Panc1 (cell line): ENCODE measurements around the gene MAPK7. TPM values are rescaled to one million over a fixed set of nuclear protein-coding genes. Genes with fewer than 3 reads are reported as not detected.

Experiments
- ATAC-seq: fragments of 200-7000 bp; cut with Tn5 transposase; 2 replicates; pipeline ENCODE4 v1.9.1; 2020; ENCODE audit warnings: mild to moderate bottlenecking, moderate library complexity
- BruUV-seq: library from RNA; stranded (reverse); fragments of 400-500 nt; replicated peaks from 2 replicates; lab custom pipeline; 2021; lab: Mats Ljungman, UMichigan
- CTCF ChIA-PET: fragments of 300-600 bp; sonication (Branson Sonifier 250); formaldehyde crosslinking; loops from one replicate; lab custom pipeline; 2022; ENCODE audit warnings: antibody characterized with exemption; lab: Charles Lee
- POLR2A ChIA-PET: fragments of 300-600 bp; sonication (Branson Sonifier 250); formaldehyde crosslinking; loops from one replicate; lab custom pipeline; 2022; ENCODE audit warnings: antibody characterized with exemption; lab: Charles Lee
- DNase-seq: peaks from one replicate; pipeline ENCODE4 v3.0.0-alpha.2; 2010; ENCODE audit warnings: low read depth, low spot score
- H3K27ac ChIP-seq: 2 replicates; pipeline ENCODE4 v1.5.1; 2011; ENCODE audit warnings: mild to moderate bottlenecking, low read length, inconsistent platforms
- H3K27me3 ChIP-seq: fragments of 200-500 bp; sonication (Bioruptor generic); 2 replicates; pipeline ENCODE4 v1.6.0; 2014; ENCODE audit warnings: low read length, inconsistent platforms; ENCODE audit not compliant: control insufficient read depth, insufficient read depth
- H3K36me3 ChIP-seq: fragments of 200-500 bp; sonication (Bioruptor generic); 2 replicates; pipeline ENCODE4 v1.5.1; 2014; ENCODE audit warnings: inconsistent platforms, mild to moderate bottlenecking, low read length, moderate library complexity; ENCODE audit not compliant: control insufficient read depth, insufficient read depth
- H3K4me1 ChIP-seq: 2 replicates; pipeline ENCODE4 v1.5.1; 2011; ENCODE audit warnings: inconsistent platforms, mild to moderate bottlenecking, low read length, moderate library complexity; ENCODE audit not compliant: control insufficient read depth, insufficient read depth
- H3K4me3 ChIP-seq, 2 experiments: 2 replicates each; pipeline ENCODE4 v1.5.1; 2011 to 2012; ENCODE audit warnings: low read depth in 2 of 2, low read length in 2 of 2, mild to moderate bottlenecking in 2 of 2, inconsistent platforms in 1 of 2, moderate library complexity in 1 of 2
- H3K9me3 ChIP-seq: fragments of 200-500 bp; sonication (Bioruptor generic); 2 replicates; pipeline ENCODE4 v1.5.1; 2014; ENCODE audit warnings: low read depth, mild to moderate bottlenecking, inconsistent platforms, low read length, moderate library complexity; ENCODE audit not compliant: control insufficient read depth, insufficient read depth
- CTCF ChIP-seq: fragments of 450-650 bp; IDR thresholded peaks from 2 replicates; pipeline ENCODE4 v1.5.1; 2017; ENCODE audit warnings: mild to moderate bottlenecking
- POLR2AphosphoS5 ChIP-seq: IDR thresholded peaks from 2 replicates; pipeline ENCODE4 v1.6.1; 2012; ENCODE audit warnings: mild to moderate bottlenecking, low read depth, low read length, moderate library complexity
- SIN3A ChIP-seq: IDR thresholded peaks from 2 replicates; pipeline ENCODE4 v1.6.1; 2012; ENCODE audit warnings: low read depth, mild to moderate bottlenecking, low read length, moderate library complexity, borderline replicate concordance; ENCODE audit not compliant: insufficient read depth
- TCF7L2 ChIP-seq: IDR thresholded peaks from 2 replicates; pipeline ENCODE4 v1.6.1; 2011; ENCODE audit warnings: mild to moderate bottlenecking, low read depth, low read length, inconsistent platforms
- in situ Hi-C: cut with HindIII; loops from 2 replicates; pipeline ENCODE4 v1.10.0; 2016; ENCODE audit warnings: low sequenced_read_pairs, low pct_unique_long_range_greater_than_20kb
- intact Hi-C: fragments of 100-400 bp; cut with micrococcal nuclease; formaldehyde crosslinking; loops from one replicate; pipeline ENCODE4 v1.10.0; 2022; ENCODE audit not compliant: unreplicated experiment
- total RNA-seq: library from RNA; stranded (reverse); gene quantifications from one replicate; pipeline ENCODE4 v1.2.1, GENCODE V29; 2021; ENCODE audit not compliant: unreplicated experiment
- TF ChIP-seq, protein P1 (sequence below), 2 experiments: IDR thresholded peaks; 2 replicates each; pipeline ENCODE4 v1.6.1; 2011 to 2012; ENCODE audit warnings: low read depth in 2 of 2, control low read depth in 1 of 2, low read length in 1 of 2, mild to moderate bottlenecking in 1 of 2, moderate library complexity in 1 of 2; ENCODE audit not compliant: insufficient read depth in 1 of 2

MAPK7 gene
- total RNA-seq, 1 experiment from 2014 or later, result 28.9 TPM

DNA sequence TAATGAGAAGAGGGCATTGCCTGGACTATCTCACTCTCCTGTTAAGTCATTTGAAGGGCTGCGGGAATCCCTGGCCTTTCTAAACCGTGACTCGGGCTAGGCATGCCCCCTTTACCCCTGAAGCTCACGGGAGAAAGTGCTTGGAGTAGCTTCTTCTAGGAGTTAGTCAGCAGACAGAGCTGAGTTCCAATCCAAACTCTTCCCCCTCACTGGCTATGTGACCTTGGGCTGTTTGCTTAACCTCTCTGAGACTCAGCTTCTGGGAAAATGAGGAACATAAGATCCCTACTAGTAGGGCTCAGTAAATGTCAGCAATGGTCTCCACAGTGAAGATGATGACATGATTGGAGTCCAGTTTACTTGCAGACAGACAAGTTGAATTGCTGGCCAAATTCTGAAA lies 10.1 kb upstream of the MAPK7 start:
- in situ Hi-C loops (no loop called here), intact Hi-C loops (no loop called here)
- no peak for TF ChIP-seq TCF7L2
- TF ChIP-seq POLR2AphosphoS5, result no peak
- TF ChIP-seq SIN3A, result no peak
- TF ChIP-seq, protein P1, sequence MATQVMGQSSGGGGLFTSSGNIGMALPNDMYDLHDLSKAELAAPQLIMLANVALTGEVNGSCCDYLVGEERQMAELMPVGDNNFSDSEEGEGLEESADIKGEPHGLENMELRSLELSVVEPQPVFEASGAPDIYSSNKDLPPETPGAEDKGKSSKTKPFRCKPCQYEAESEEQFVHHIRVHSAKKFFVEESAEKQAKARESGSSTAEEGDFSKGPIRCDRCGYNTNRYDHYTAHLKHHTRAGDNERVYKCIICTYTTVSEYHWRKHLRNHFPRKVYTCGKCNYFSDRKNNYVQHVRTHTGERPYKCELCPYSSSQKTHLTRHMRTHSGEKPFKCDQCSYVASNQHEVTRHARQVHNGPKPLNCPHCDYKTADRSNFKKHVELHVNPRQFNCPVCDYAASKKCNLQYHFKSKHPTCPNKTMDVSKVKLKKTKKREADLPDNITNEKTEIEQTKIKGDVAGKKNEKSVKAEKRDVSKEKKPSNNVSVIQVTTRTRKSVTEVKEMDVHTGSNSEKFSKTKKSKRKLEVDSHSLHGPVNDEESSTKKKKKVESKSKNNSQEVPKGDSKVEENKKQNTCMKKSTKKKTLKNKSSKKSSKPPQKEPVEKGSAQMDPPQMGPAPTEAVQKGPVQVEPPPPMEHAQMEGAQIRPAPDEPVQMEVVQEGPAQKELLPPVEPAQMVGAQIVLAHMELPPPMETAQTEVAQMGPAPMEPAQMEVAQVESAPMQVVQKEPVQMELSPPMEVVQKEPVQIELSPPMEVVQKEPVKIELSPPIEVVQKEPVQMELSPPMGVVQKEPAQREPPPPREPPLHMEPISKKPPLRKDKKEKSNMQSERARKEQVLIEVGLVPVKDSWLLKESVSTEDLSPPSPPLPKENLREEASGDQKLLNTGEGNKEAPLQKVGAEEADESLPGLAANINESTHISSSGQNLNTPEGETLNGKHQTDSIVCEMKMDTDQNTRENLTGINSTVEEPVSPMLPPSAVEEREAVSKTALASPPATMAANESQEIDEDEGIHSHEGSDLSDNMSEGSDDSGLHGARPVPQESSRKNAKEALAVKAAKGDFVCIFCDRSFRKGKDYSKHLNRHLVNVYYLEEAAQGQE (IDR thresholded peaks at IDR 0.05; ENCODE audit: insufficient read depth in 1 of 2, low read depth in 2 of 2, low read length in 1 of 2), result no peak
- TF ChIP-seq CTCF, result no peak
- Histone ChIP-seq H3K27ac (no peak overlapping the region), H3K4me1 (peaks cover under 1% of the 10 kb centered on the region; the same call in 1 of the 2 replicates), H3K4me3 (no peak overlapping the region), H3K9me3 (no peaks in the 10 kb centered on the region), H3K36me3 (no peaks in the 10 kb centered on the region), H3K27me3 (no peaks in the 10 kb centered on the region)
- DNase-seq (no peak), ATAC-seq (no peak)
- ChIA-PET CTCF (no interaction called here), POLR2A (no interaction called here)
- no TSS peak for BruUV-seq

DNA sequence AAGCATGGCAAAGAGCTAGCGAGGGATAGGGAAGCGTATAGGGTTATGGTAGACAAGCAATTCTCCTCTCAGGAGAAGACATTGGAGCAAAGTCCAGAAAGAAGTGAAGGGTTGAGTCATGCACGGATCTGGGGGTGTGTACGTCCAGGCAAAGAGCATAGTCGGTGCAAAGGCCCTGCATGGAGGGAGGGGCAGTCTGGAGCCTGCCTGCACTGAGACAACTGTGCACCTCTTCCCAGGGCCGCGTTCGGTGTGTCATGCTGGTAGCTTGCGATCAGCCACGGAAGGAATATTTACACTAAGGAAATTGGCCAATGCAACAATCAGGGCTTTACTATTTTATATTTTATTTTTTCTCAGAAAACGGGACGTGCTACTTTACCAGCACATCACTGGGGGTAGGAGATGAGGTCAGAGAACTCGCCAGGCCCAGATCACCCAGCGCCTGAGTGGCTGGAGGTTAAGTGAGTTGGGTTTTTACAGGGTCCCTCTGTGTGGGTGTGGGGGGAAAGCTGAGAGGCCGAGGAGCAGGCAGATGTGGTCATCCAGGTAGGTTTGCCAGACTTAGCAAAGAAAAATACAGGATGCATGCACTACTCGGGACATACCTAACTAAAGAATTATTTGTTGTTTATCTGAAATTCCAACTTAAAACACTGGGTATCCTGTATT lies 9.1 kb upstream of the MAPK7 start:
- DNase-seq (no peak), ATAC-seq (no peak)
- no peak overlapping the region for H3K4me3 ChIP-seq
- no peak for TF ChIP-seq TCF7L2
- no peak for TF ChIP-seq SIN3A
- TF ChIP-seq, protein P1 (IDR thresholded peaks at IDR 0.05; ENCODE audit: insufficient read depth in 1 of 2, low read depth in 2 of 2, low read length in 1 of 2), result no peak
- no peak for TF ChIP-seq CTCF
- no peak for TF ChIP-seq POLR2AphosphoS5
- intact Hi-C loops, result no loop called here
- H3K9me3 ChIP-seq, result no peaks in the 10 kb centered on the region
- ChIA-PET POLR2A (interaction anchor here (0.6 kb wide), 1 partner anchor 394 kb away, joined by 5 read pairs; no protein-coding TSS in a partner anchor), CTCF (no interaction called here)
- H3K36me3 ChIP-seq, result no peaks in the 10 kb centered on the region
- BruUV-seq, result no TSS peak
- H3K27me3 ChIP-seq, result no peaks in the 10 kb centered on the region
- no peak overlapping the region for H3K27ac ChIP-seq
- in situ Hi-C loops, result no loop called here
- no peaks in the 10 kb centered on the region; the same call in 1 of the 2 replicates for H3K4me1 ChIP-seq
